Liver (tissue), 3 donors: ENCODE measurements around the gene APOBEC3B.

Experiments used
- JUND ChIP-seq, 2 donors: IDR thresholded peaks; 2 replicates each; pipeline ENCODE4 v1.6.1; 2016; ENCODE audit warnings: antibody characterized with exemption in 2 of 2
- NR2F2 ChIP-seq: IDR thresholded peaks from 2 replicates; pipeline ENCODE4 v1.6.1; 2016; ENCODE audit warnings: antibody characterized with exemption
- RAD21 ChIP-seq, 2 donors: IDR thresholded peaks; 2 replicates each; pipeline ENCODE4 v1.6.1; 2016; ENCODE audit warnings: antibody characterized with exemption in 2 of 2, mild to moderate bottlenecking in 2 of 2
- SP1 ChIP-seq: IDR thresholded peaks from 2 replicates; pipeline ENCODE4 v1.6.1; 2018; ENCODE audit warnings: antibody characterized with exemption, mild to moderate bottlenecking
- TAF1 ChIP-seq: conservative IDR thresholded peaks from 2 replicates; pipeline ENCODE4 v1.6.1; 2016; ENCODE audit warnings: antibody characterized with exemption, mild to moderate bottlenecking
- YY1 ChIP-seq: IDR thresholded peaks from 2 replicates; pipeline ENCODE4 v1.6.1; 2016; ENCODE audit warnings: antibody characterized with exemption, mild to moderate bottlenecking
- TF ChIP-seq, protein P1 (sequence below): fragments of 150-350 bp; IDR thresholded peaks from 2 replicates; pipeline ENCODE4 v1.5.1; 2017; ENCODE audit warnings: improper control_type of control experiment, low read depth, low read length; ENCODE audit not compliant: missing input control
- TF ChIP-seq, protein P2 (sequence below): IDR thresholded peaks from 2 replicates; pipeline ENCODE4 v1.6.1; 2016; ENCODE audit warnings: antibody characterized with exemption, mild to moderate bottlenecking
- TF ChIP-seq, protein P3 (sequence below): IDR thresholded peaks from 2 replicates; pipeline ENCODE4 v1.6.1; 2016; ENCODE audit warnings: antibody characterized with exemption
- TF ChIP-seq, protein P4 (sequence below): IDR thresholded peaks from 2 replicates; pipeline ENCODE4 v1.6.1; 2016; ENCODE audit warnings: antibody characterized with exemption
- donor health status: healthy.
- donor health status: healthy.

DNA sequence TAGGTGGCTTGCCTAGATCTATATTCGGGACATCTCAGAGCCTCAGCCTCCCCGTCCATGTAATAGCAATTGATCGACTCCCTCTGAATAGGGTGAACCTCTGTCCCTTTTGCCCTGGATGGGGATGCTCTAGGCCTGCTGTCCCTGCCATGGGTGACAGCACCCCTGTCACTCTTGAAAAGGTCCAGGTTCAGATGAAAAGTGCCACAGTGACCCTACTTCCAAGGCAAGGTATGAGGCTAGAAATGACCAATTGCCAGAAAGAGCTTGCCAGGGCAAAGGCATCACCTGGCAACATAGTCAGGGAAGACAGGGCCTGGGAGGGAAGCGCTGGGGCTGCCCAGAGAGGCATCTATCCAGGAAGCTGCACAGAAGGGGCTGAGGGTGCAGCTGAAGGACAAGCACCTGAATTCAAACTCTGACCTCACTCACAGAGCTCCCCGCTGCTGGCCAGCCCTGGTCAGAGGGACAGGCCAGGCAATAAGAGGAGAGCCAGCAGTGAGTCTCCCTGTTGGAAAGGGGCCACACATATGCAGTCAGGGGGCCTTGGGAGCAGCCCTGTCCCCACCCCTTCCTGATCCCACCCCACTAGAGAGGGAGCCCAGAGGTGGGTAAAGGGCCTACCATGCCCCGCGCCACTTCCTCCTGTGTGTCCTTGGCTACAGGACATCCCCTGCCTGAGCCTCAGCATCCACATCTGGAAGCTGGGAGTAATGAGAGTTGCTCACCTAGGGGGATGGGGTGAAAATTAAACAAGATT is 33.8 kb upstream of the APOBEC3B start:
- TF ChIP-seq, protein P1, sequence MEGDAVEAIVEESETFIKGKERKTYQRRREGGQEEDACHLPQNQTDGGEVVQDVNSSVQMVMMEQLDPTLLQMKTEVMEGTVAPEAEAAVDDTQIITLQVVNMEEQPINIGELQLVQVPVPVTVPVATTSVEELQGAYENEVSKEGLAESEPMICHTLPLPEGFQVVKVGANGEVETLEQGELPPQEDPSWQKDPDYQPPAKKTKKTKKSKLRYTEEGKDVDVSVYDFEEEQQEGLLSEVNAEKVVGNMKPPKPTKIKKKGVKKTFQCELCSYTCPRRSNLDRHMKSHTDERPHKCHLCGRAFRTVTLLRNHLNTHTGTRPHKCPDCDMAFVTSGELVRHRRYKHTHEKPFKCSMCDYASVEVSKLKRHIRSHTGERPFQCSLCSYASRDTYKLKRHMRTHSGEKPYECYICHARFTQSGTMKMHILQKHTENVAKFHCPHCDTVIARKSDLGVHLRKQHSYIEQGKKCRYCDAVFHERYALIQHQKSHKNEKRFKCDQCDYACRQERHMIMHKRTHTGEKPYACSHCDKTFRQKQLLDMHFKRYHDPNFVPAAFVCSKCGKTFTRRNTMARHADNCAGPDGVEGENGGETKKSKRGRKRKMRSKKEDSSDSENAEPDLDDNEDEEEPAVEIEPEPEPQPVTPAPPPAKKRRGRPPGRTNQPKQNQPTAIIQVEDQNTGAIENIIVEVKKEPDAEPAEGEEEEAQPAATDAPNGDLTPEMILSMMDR: no peak
- TF ChIP-seq NR2F2 (no peak), SP1 (no peak), YY1 (no peak), JUND (IDR thresholded peaks at IDR 0.05) (no peak), RAD21 (IDR thresholded peaks at IDR 0.05) (no peak), TAF1 (no peak)
- TF ChIP-seq, protein P2, sequence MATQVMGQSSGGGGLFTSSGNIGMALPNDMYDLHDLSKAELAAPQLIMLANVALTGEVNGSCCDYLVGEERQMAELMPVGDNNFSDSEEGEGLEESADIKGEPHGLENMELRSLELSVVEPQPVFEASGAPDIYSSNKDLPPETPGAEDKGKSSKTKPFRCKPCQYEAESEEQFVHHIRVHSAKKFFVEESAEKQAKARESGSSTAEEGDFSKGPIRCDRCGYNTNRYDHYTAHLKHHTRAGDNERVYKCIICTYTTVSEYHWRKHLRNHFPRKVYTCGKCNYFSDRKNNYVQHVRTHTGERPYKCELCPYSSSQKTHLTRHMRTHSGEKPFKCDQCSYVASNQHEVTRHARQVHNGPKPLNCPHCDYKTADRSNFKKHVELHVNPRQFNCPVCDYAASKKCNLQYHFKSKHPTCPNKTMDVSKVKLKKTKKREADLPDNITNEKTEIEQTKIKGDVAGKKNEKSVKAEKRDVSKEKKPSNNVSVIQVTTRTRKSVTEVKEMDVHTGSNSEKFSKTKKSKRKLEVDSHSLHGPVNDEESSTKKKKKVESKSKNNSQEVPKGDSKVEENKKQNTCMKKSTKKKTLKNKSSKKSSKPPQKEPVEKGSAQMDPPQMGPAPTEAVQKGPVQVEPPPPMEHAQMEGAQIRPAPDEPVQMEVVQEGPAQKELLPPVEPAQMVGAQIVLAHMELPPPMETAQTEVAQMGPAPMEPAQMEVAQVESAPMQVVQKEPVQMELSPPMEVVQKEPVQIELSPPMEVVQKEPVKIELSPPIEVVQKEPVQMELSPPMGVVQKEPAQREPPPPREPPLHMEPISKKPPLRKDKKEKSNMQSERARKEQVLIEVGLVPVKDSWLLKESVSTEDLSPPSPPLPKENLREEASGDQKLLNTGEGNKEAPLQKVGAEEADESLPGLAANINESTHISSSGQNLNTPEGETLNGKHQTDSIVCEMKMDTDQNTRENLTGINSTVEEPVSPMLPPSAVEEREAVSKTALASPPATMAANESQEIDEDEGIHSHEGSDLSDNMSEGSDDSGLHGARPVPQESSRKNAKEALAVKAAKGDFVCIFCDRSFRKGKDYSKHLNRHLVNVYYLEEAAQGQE: no peak
- TF ChIP-seq, protein P3, sequence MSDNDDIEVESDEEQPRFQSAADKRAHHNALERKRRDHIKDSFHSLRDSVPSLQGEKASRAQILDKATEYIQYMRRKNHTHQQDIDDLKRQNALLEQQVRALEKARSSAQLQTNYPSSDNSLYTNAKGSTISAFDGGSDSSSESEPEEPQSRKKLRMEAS: no peak
- TF ChIP-seq, protein P4, sequence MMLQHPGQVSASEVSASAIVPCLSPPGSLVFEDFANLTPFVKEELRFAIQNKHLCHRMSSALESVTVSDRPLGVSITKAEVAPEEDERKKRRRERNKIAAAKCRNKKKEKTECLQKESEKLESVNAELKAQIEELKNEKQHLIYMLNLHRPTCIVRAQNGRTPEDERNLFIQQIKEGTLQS: no peak
